ENCODE measurements around the gene DHFR.
"Not testable (repeated sequence)": the region's sequence is repeated elsewhere in the genome, so short reads cannot be mapped to it uniquely, and the experiment has no call there.

Gene DHFR

DNA sequence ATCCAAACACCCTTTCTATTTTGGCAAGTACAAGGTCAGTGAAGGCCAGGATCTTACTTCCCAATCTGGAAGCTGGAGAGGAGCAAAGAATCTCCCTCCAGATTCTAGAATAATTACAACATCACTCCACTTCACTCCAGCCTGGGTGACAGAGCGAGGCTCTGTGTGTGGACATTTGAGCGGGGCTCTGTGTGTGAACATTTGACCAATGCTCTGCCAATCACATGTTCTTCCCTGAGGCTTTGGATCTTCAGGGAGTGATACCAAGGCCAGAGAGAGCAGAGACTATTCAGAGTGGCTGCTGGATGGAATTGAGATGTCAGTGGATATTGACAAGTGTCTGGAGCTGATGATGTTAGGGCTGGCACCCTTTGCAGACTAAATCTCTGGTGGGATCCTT, 60.0 kb downstream of the DHFR start:
- no peak for DNase-seq (ENCODE audit: low spot score)

DNA sequence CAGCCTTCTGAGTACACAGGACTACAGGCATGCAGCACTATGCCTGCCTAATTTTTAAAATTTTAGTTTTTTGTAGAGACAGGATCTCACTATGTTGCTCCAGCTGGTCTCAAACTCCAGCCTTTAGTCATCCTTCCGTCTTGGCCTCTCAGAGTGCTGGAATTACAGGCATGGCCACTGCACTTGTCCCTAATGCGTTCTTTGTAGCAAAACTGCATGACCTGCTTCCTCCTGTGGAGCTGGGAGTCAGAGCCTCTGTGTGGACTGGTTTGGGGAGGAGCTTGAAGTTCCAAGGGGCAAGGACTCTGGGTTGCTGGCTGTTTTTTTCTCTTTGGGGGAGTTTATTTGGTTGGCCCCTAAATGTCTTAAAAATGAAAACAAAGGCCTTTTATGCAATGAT, 62.0 kb downstream of the DHFR start:
- no peak for DNase-seq (ENCODE audit: low spot score)

DNA sequence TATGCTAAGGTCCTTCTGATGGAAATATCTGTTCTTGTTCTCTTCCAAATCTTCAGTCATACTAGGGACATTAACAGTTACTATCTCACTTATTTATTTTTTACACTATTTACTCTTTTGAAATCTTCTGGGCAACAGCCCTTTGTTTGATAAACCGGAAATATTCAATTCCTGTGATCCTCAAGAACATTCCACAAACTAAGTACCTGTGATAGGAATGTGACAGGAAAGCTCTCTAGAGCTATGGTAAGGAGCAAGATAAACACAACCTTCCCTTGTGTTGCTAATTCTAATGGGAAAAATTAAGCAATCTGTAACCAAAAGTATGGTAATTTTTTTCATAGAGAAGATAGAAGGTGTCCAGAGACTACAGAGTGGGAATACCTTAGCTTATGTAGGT, 62.7 kb downstream of the DHFR start:
- DNase-seq (ENCODE audit: low spot score) = no peak

DNA sequence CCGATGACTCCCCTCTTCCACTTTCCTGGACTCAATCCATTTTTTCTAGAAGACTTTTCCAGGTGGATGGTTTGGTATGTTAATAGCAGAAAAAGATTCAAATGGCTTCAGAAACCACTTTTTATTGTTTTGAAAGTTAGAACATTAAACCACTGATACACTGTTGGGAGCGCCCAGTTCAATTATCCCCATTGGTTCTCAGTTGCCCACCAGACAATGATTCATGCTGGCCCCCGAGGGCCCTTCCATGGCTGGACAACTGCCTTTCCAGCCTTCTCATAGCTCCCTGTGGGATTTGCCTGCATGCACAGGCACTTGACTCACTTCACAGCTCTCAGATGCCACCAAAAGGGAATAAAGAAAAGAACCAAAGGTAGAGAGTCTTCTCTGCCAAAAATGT, 63.4 kb downstream of the DHFR start:
- DNase-seq (ENCODE audit: low spot score) = no peak

DNA sequence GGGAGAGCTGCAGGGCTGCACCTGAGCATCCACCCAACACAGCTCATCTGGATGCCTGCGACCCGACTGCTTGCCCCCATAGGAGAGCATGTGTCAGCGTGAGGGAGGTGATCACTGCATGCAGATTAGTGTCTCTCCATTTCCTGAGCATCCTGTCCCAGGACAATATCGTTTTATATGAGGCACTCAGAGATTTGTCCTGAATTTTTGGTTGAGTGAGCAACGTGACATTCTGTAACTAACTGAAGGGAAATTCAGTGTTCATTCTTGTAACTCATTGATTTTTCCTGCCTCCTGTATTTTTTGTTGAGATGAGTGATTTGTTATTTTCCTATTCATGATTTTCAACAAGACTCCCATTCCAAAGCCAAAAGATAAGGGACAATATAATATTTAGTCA, 64.0 kb downstream of the DHFR start:
- DNase-seq (ENCODE audit: low spot score) = no peak

DNA sequence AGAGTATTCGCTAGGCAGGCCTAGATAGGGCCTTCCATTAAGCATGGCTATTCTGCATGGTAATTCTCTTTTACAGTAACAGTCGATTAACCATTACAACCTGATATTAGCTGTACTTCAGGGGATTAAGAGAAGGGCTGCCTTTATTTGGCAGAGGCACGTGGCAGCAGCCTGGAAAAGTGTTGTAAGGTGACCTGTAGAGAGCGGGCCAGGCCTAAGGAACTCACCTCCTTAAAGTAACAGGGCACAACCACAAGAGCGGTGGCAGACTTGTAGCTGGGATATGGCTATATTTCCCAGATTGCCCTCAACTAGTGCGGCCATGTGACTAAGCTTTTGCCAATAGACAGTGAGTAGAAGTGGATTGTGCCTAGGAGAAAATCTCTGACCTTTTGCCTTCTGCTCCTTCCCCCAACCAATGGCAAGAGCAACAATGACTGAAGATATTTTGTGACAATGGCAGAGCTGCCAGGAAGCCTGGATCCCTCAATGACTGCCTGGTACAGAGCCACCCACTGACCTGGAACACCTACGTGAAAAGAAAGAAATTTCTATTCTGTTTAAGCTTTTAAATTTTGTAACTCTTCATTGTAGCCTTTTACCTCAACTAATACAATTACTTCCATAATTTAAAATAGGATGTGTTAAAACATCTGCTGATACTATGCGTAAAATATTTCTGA, 65.8 kb downstream of the DHFR start:
- DNase-seq (ENCODE audit: low spot score) = no peak

DNA sequence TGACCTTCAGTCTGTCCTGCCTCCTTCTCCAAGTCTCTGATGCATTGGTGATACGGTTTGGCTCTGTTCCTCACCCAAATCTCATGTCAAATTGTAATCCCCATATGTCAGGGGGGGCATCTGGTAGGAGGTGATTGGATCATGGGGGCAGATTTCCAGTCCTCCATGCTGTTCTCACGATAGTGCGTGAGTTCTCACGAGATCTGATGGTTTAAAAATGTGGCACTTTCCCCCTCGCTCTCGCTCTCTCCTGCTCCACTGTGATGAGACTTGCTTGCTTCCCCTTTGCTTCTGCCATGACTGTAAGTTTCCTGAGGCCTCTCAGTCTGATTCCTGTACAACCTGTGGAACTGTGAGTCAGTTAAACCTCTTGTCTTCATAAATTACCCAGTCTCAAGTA, 70.0 kb downstream of the DHFR start:
- DNase-seq (ENCODE audit: low spot score) = no peak

DNA sequence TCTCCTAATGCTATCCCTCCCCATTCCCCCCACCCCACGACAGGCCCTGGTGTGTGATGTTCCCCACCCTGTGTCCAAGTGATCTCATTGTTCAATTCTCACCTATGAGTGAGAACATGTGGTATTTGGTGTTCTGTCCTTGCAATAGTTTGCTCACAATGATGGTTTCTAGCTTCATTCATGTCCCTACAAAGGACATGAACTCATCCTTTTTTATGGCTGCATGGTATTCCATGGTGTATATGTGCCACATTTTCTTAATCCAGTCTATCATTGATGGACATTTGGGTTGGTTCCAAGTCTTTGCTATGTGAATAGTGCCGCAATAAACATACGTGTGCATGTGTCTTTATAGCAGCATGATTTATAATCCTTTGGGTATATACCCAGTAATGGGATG, 74.5 kb downstream of the DHFR start:
- DNase-seq (ENCODE audit: low spot score) = not testable (repeated sequence)

DNA sequence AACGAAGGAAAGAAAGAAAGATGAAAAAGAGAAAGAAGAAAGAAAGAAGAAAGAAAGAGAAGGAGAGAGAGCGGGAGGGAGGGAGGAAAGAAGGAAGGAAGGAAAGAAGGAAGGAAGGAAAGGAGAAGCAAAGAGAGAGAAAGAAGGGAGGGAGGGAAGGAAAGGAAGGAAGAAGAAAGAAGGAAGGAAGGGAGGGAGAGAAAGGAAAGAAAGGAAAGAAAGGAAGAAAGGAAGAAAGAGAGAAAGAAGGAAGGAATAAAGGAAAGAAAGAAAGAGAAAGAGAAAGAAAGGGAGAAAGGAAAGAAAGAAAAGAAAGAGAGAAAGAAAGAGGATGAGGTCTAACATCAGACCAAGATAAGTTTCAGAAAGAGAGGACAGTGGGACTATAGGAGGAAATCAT, 75.7 kb downstream of the DHFR start:
- DNase-seq (ENCODE audit: low spot score) = no peak

DNA sequence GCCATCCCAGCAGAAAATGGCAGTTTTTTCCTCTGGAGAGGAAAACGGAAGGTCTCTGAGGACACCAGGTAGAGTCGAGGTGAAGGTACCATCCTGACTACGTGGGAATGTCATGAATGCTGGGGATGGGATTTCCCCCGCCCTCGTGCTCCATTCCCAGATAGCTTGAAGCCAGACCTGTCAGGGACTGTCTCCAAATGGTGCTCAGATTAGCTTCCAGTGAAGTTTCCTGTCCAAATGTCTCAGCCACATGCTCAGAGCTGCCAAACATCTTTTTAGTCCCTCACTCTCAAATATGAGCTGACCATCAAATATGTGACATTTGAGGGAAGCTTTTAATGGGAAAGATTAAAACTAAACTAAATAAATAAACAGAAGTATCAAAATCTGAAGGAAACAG, 77.1 kb downstream of the DHFR start:
- no peak for DNase-seq (ENCODE audit: low spot score)

DNA sequence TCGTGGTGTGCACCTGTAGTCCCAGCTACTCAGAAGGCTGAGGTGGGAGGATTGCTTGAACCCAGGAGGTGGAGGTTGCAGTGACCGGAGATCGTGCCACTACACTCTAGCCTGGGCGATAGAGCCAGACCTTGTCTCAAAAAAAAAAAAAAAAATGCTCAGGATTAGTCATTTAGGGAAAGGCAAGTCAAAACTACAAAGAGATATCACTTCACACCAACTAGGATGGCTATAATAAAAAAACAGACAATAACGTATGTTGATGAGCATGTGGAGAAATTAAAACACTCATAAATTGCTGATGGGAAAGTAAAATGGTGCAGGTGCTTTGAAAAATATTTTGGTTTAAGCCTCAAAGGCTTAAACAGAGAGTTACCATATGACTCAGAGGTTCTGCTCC, 78.4 kb downstream of the DHFR start:
- DNase-seq (ENCODE audit: low spot score) = no peak

All from hematopoietic multipotent progenitor cell treated with erythropoietin and hydrocortisone succinate and interleukin-3 and kit ligand, for 17 days (in vitro differentiated cells).